ENCODE measurements around the gene AWAT2.
A peak's percentile ranks its signal among the peaks of the same experiment; 100 is the strongest.

The AWAT2 gene

GRCh38 chrX:70054391-70054790 is 4.7 kb upstream of the AWAT2 start:
- H3K4me3 ChIP-seq, result no peak overlapping the region
- H3K9me3 ChIP-seq, result no peaks in the 10 kb centered on the region
- no peaks in the 10 kb centered on the region for H3K27me3 ChIP-seq (ENCODE audit: low read depth)
- DNase-seq (ENCODE audit: low spot score in 2 of 2), result no peak
- H3K36me3 ChIP-seq (replicated peaks), result no peaks in the 10 kb centered on the region
- H3K4me1 ChIP-seq, result no peaks in the 10 kb centered on the region
- in situ Hi-C loops (cut with MboI; ENCODE audit: low sequenced_read_pairs), result no loop called here

GRCh38 chrX:70052895-70053615 is 3.3 kb upstream of the AWAT2 start:
- no peak for DNase-seq (ENCODE audit: low spot score in 2 of 2)
- no peak overlapping the region for H3K4me3 ChIP-seq
- in situ Hi-C loops (cut with MboI; ENCODE audit: low sequenced_read_pairs), result no loop called here
- H3K9me3 ChIP-seq, result no peaks in the 10 kb centered on the region
- H3K27me3 ChIP-seq (ENCODE audit: low read depth), result no peaks in the 10 kb centered on the region
- H3K36me3 ChIP-seq (replicated peaks), result no peaks in the 10 kb centered on the region
- no peaks in the 10 kb centered on the region for H3K4me1 ChIP-seq

- Histone ChIP-seq H3K27me3 (ENCODE audit: low read depth) (no peaks in the 10 kb centered on the region), H3K9me3 (no peaks in the 10 kb centered on the region), H3K36me3 (replicated peaks) (no peaks in the 10 kb centered on the region), H3K4me1 (no peaks in the 10 kb centered on the region), H3K4me3 (no peak overlapping the region)
- DNase-seq (ENCODE audit: low spot score in 2 of 2), result no peak
- in situ Hi-C loops (cut with MboI; ENCODE audit: low sequenced_read_pairs), result no loop called here
Measured at GRCh38 chrX:70049406-70049805, 332 bp downstream of the AWAT2 start.

GRCh38 chrX:70046978-70047377 is 2.8 kb downstream of the AWAT2 start:
- in situ Hi-C loops (cut with MboI; ENCODE audit: low sequenced_read_pairs), result no loop called here
- Histone ChIP-seq H3K4me3 (no peak overlapping the region), H3K27me3 (ENCODE audit: low read depth) (no peaks in the 10 kb centered on the region)

GRCh38 chrX:70044541-70045245 is 5.0 kb downstream of the AWAT2 start:
- in situ Hi-C loops (cut with MboI; ENCODE audit: low sequenced_read_pairs), result no loop called here
- no peak for DNase-seq (ENCODE audit: low spot score in 2 of 2)
- no peaks in the 10 kb centered on the region for H3K4me1 ChIP-seq
- no peaks in the 10 kb centered on the region for H3K27me3 ChIP-seq (ENCODE audit: low read depth)
- H3K36me3 ChIP-seq (replicated peaks), result no peaks in the 10 kb centered on the region
- H3K9me3 ChIP-seq, result no peaks in the 10 kb centered on the region
- H3K4me3 ChIP-seq, result no peak overlapping the region

More at GRCh38 chrX:70046978-70047377, 2.8 kb downstream of the AWAT2 start:
- Histone ChIP-seq H3K4me1 (no peaks in the 10 kb centered on the region), H3K9me3 (no peaks in the 10 kb centered on the region), H3K36me3 (replicated peaks) (no peaks in the 10 kb centered on the region)
- DNase-seq (ENCODE audit: low spot score in 2 of 2), result no peak

GRCh38 chrX:70043685-70044084 is 6.1 kb downstream of the AWAT2 start:
- Histone ChIP-seq H3K4me1 (no peaks in the 10 kb centered on the region), H3K27me3 (ENCODE audit: low read depth) (no peaks in the 10 kb centered on the region), H3K9me3 (no peaks in the 10 kb centered on the region), H3K36me3 (replicated peaks) (no peaks in the 10 kb centered on the region), H3K4me3 (no peak overlapping the region)
- in situ Hi-C loops (cut with MboI; ENCODE audit: low sequenced_read_pairs), result no loop called here
- no peak for DNase-seq (ENCODE audit: low spot score in 2 of 2)

GRCh38 chrX:70042399-70043371 is 7.1 kb downstream of the AWAT2 start:
- no peaks in the 10 kb centered on the region for H3K27me3 ChIP-seq (ENCODE audit: low read depth)
- DNase-seq (ENCODE audit: low spot score in 2 of 2), result no peak
- H3K4me1 ChIP-seq, result no peaks in the 10 kb centered on the region
- no peak overlapping the region for H3K4me3 ChIP-seq
- no peaks in the 10 kb centered on the region for H3K36me3 ChIP-seq (replicated peaks)
- in situ Hi-C loops (cut with MboI; ENCODE audit: low sequenced_read_pairs), result no loop called here
- H3K9me3 ChIP-seq, result no peaks in the 10 kb centered on the region

- H3K4me3 ChIP-seq, result no peak overlapping the region
- H3K4me1 ChIP-seq, result no peaks in the 10 kb centered on the region
- in situ Hi-C loops (cut with MboI; ENCODE audit: low sequenced_read_pairs), result no loop called here
- H3K36me3 ChIP-seq (replicated peaks), result no peaks in the 10 kb centered on the region
- H3K27me3 ChIP-seq (ENCODE audit: low read depth), result no peaks in the 10 kb centered on the region
- no peaks in the 10 kb centered on the region for H3K9me3 ChIP-seq
- DNase-seq (ENCODE audit: low spot score in 2 of 2), result no peak
Measured at GRCh38 chrX:70041993-70042392, 7.7 kb downstream of the AWAT2 start.

GRCh38 chrX:70039758-70040157 is 10.0 kb downstream of the AWAT2 start:
- Histone ChIP-seq H3K9me3 (no peaks in the 10 kb centered on the region), H3K36me3 (replicated peaks) (no peaks in the 10 kb centered on the region), H3K27me3 (ENCODE audit: low read depth) (no peaks in the 10 kb centered on the region), H3K4me3 (no peak overlapping the region), H3K4me1 (no peaks in the 10 kb centered on the region)
- in situ Hi-C loops (cut with MboI; ENCODE audit: low sequenced_read_pairs), result loop anchor here (10.0 kb wide), 1 partner anchor 495 kb away; no protein-coding TSS in a partner anchor
- DNase-seq (ENCODE audit: low spot score in 2 of 2), result no peak

GRCh38 chrX:70038951-70039350 is 10.8 kb downstream of the AWAT2 start:
- in situ Hi-C loops (cut with MboI; ENCODE audit: low sequenced_read_pairs), result loop anchor here (10.0 kb wide), 1 partner anchor 494 kb away; no protein-coding TSS in a partner anchor

GRCh38 chrX:70038515-70038914 is 11.2 kb downstream of the AWAT2 start:
- H3K36me3 ChIP-seq (replicated peaks), result no peaks in the 10 kb centered on the region
- no peaks in the 10 kb centered on the region for H3K27me3 ChIP-seq (ENCODE audit: low read depth)
- no peak for DNase-seq (ENCODE audit: low spot score in 2 of 2)
- no peak overlapping the region for H3K4me3 ChIP-seq
- no peaks in the 10 kb centered on the region; the same call in 1 of the 2 replicates for H3K4me1 ChIP-seq
- no peaks in the 10 kb centered on the region for H3K9me3 ChIP-seq
- in situ Hi-C loops (cut with MboI; ENCODE audit: low sequenced_read_pairs), result loop anchor here (10.0 kb wide), 1 partner anchor 494 kb away; no protein-coding TSS in a partner anchor

More at GRCh38 chrX:70038951-70039350, 10.8 kb downstream of the AWAT2 start:
- H3K4me1 ChIP-seq, result no peaks in the 10 kb centered on the region
- H3K4me3 ChIP-seq, result no peak overlapping the region
- H3K36me3 ChIP-seq (replicated peaks), result no peaks in the 10 kb centered on the region
- no peaks in the 10 kb centered on the region for H3K9me3 ChIP-seq
- no peaks in the 10 kb centered on the region for H3K27me3 ChIP-seq (ENCODE audit: low read depth)
- DNase-seq (ENCODE audit: low spot score in 2 of 2), result peak in 1 of 2 experiments; percentile 22

GRCh38 chrX:70034646-70035045 is 15.1 kb downstream of the AWAT2 start:
- Histone ChIP-seq H3K4me1 (no peaks in the 10 kb centered on the region; the same call in 1 of the 2 replicates), H3K27me3 (ENCODE audit: low read depth) (no peaks in the 10 kb centered on the region), H3K9me3 (no peaks in the 10 kb centered on the region), H3K4me3 (no peak overlapping the region), H3K36me3 (replicated peaks) (no peaks in the 10 kb centered on the region)
- in situ Hi-C loops (cut with MboI; ENCODE audit: low sequenced_read_pairs), result loop anchor here (10.0 kb wide), 1 partner anchor 490 kb away; no protein-coding TSS in a partner anchor
- DNase-seq (ENCODE audit: low spot score in 2 of 2), result no peak

GRCh38 chrX:70033348-70034051 is 16.2 kb downstream of the AWAT2 start:
- in situ Hi-C loops (cut with MboI; ENCODE audit: low sequenced_read_pairs), result loop anchor here (10.0 kb wide), 1 partner anchor 489 kb away; no protein-coding TSS in a partner anchor
- peak; percentile 30 to 79 for DNase-seq (ENCODE audit: low spot score in 2 of 2)

More at GRCh38 chrX:70033348-70034051, 16.2 kb downstream of the AWAT2 start:
- no peaks in the 10 kb centered on the region for H3K27me3 ChIP-seq (ENCODE audit: low read depth)
- no peaks in the 10 kb centered on the region for H3K9me3 ChIP-seq
- no peaks in the 10 kb centered on the region; the same call in 1 of the 2 replicates for H3K4me1 ChIP-seq
- no peaks in the 10 kb centered on the region for H3K36me3 ChIP-seq (replicated peaks)
- H3K4me3 ChIP-seq, result no peak overlapping the region
